DMS153 (cell line): ENCODE results near the gene DOCK4.

Experiments
- DNase-seq: peaks from one replicate; lab custom pipeline; 2025; lab: John Stamatoyannopoulos, UW

Gene DOCK4

GRCh38 chr7:112157072-112157471, 49.1 kb downstream of the DOCK4 start:
- peak; percentile 17 for DNase-seq

GRCh38 chr7:112156412-112156811, 49.8 kb downstream of the DOCK4 start:
- DNase-seq: no peak

- no peak for DNase-seq
Measured at GRCh38 chr7:112154690-112155089, 51.5 kb downstream of the DOCK4 start.

GRCh38 chr7:112152186-112152585, 54.0 kb downstream of the DOCK4 start:
- no peak for DNase-seq

- no peak for DNase-seq
Measured at GRCh38 chr7:112150823-112151641, 55.2 kb downstream of the DOCK4 start.

GRCh38 chr7:112149734-112150133, 56.5 kb downstream of the DOCK4 start:
- no peak for DNase-seq

- no peak for DNase-seq
Measured at GRCh38 chr7:112147793-112148361, 58.3 kb downstream of the DOCK4 start.

- DNase-seq: no peak
Measured at GRCh38 chr7:112145206-112145605, 61.0 kb downstream of the DOCK4 start.

GRCh38 chr7:112144284-112145059, 61.7 kb downstream of the DOCK4 start:
- no peak for DNase-seq

- DNase-seq: no peak
Measured at GRCh38 chr7:112143582-112143981, 62.6 kb downstream of the DOCK4 start.

- DNase-seq: no peak
Measured at GRCh38 chr7:112143136-112143535, 63.1 kb downstream of the DOCK4 start.

- DNase-seq: no peak
Measured at GRCh38 chr7:112140600-112140999, 65.6 kb downstream of the DOCK4 start.

- no peak for DNase-seq
Measured at GRCh38 chr7:112138938-112139337, 67.3 kb downstream of the DOCK4 start.

- DNase-seq: no peak
Measured at GRCh38 chr7:112138325-112138852, 67.8 kb downstream of the DOCK4 start.

GRCh38 chr7:112137141-112138101, 68.8 kb downstream of the DOCK4 start:
- DNase-seq: no peak

- no peak for DNase-seq
Measured at GRCh38 chr7:112136271-112137008, 69.8 kb downstream of the DOCK4 start.

GRCh38 chr7:112135815-112136214, 70.4 kb downstream of the DOCK4 start:
- DNase-seq: no peak

- no peak for DNase-seq
Measured at GRCh38 chr7:112134039-112134438, 72.2 kb downstream of the DOCK4 start.

GRCh38 chr7:112133328-112133727, 72.9 kb downstream of the DOCK4 start:
- no peak for DNase-seq

GRCh38 chr7:112132051-112132694, 74.0 kb downstream of the DOCK4 start:
- DNase-seq: no peak
